ENCODE measurements around the gene DPEP2NB. TPM values are rescaled to one million over a fixed set of nuclear protein-coding genes. Genes with fewer than 3 reads are reported as not detected.

DPEP2NB gene
- total and polyA plus RNA-seq, 10 of the 15 experiments (the other 5 are each of a cell fraction or from before 2014, with no cell fraction given), result not detected

- ChIA-PET POLR2A (interaction anchor here (1.4 kb wide), 1 partner anchor 19 kb away, joined by 3 read pairs; no protein-coding TSS in a partner anchor), RAD21 (ENCODE audit: unreplicated experiment) (no interaction called here), SMC1A (ENCODE audit: uncharacterized antibody, unreplicated experiment) (interaction anchor here (0.6 kb wide), 1 partner anchor 18 kb away, joined by 4 read pairs; no protein-coding TSS in a partner anchor), CTCF (interaction anchor here (0.9 to 1.7 kb wide), 2 partner anchors 10 to 171 kb away, joined by 3 to 4 read pairs; no protein-coding TSS in a partner anchor)
- Histone ChIP-seq H2AFZ (ENCODE audit: control insufficient read depth, low read depth, low read length) (no peak overlapping the region), H3K9ac (ENCODE audit: control insufficient read depth, insufficient read depth, low read length) (no peak overlapping the region), H3K36me3 (ENCODE audit: control insufficient read depth in 2 of 2, insufficient read depth in 2 of 2, low read length in 1 of 2) (peaks cover 3 to 19% of the 10 kb centered on the region in 2 experiments; a peak in 3 of 4 replicates), H3K79me2 (ENCODE audit: control insufficient read depth, insufficient read depth, low read length) (no peaks in the 10 kb centered on the region), H3K4me2 (ENCODE audit: control insufficient read depth, insufficient read depth) (no peak overlapping the region), H3K4me1 (ENCODE audit: control insufficient read depth, insufficient read depth, low read length) (no peaks in the 10 kb centered on the region), H3K27me3 (replicated peaks in 1 of 2; ENCODE audit: control insufficient read depth in 2 of 2, insufficient read depth in 2 of 2, low read length in 1 of 2) (no peaks in the 10 kb centered on the region), H3K4me3 (no peak overlapping the region), H3K9me3 (replicated peaks; ENCODE audit: control insufficient read depth, insufficient read depth, low read length) (no peaks in the 10 kb centered on the region), H3K27ac (ENCODE audit: control insufficient read depth, insufficient read depth) (no peak overlapping the region), H4K20me1 (ENCODE audit: control insufficient read depth, insufficient read depth) (no peaks in the 10 kb centered on the region)
- BruUV-seq (replicated peaks), result no TSS peak
- 98% methylated on average over 3 of the region's 3 CpGs for WGBS (ENCODE audit: insufficient coverage, insufficient replicate concordance, low lambda C conversion rate, missing lambda C conversion rate)
- FAIRE-seq (no peak), DNase-seq (ENCODE audit: low read depth, low spot score) (no peak), ATAC-seq (no peak)
- intact Hi-C loops (cut with micrococcal nuclease; ENCODE audit: unreplicated experiment) (no loop called here), in situ Hi-C loops (cut with MboI) (no loop called here)
- TF ChIP-seq EZH2 (IDR thresholded peaks at IDR 0.05; ENCODE audit: borderline replicate concordance, control insufficient read depth, low read depth, low read length) (no peak), LARP7 (IDR thresholded peaks at IDR 0.05) (no peak), RELB (IDR thresholded peaks at IDR 0.05; ENCODE audit: low read depth) (no peak), NFIC (IDR thresholded peaks at IDR 0.05; ENCODE audit: low read depth, low read length) (no peak), REST (IDR thresholded peaks at IDR 0.05; ENCODE audit: low read depth, low read length) (no peak), KLF5 (IDR thresholded peaks at IDR 0.05; ENCODE audit: partially characterized antibody) (no peak), ZNF384 (IDR thresholded peaks at IDR 0.05; ENCODE audit: borderline replicate concordance, low read depth, low read length) (no peak), BACH1 (IDR thresholded peaks at IDR 0.05; ENCODE audit: borderline replicate concordance) (no peak), SRF (IDR thresholded peaks at IDR 0.05; ENCODE audit: low read depth in 2 of 2, low read length in 2 of 2) (no peak), CHD4 (IDR thresholded peaks at IDR 0.05) (no peak), NFYA (IDR thresholded peaks at IDR 0.05; ENCODE audit: borderline replicate concordance, low read depth, low read length) (no peak), GATAD2B (conservative IDR thresholded peaks at IDR 0.05; ENCODE audit: low read depth) (no peak), MAX (IDR thresholded peaks at IDR 0.05; ENCODE audit: low read depth, low read length) (no peak)
These were observed 39.7 kb upstream of the DPEP2NB start for GRCh38 chr16:68055395-68055794.

Measured in GM12878 (cell line).